ENCODE data around the gene PROK1. TPM values are rescaled to one million over a fixed set of nuclear protein-coding genes. Genes with fewer than 3 reads are reported as not detected.
"Not testable (repeated sequence)": the region's sequence is repeated elsewhere in the genome, so short reads cannot be mapped to it uniquely, and the experiment has no call there.

PROK1 gene
- total RNA-seq, 6 experiments from 2014 or later: not detected

GRCh38 chr1:110409316-110409715 lies 41.6 kb upstream of the PROK1 start:
- Mint-ChIP-seq H3K27ac (peak overlapping the region; percentile 33; the same call in 1 of the 2 replicates), H3K4me3 (no peak overlapping the region)

GRCh38 chr1:110411173-110411735 lies 39.7 kb upstream of the PROK1 start:
- Mint-ChIP-seq H3K4me1 (ENCODE audit: low read depth) (peaks cover 15% of the 10 kb centered on the region), H3K9me3 (no peaks in the 10 kb centered on the region), H3K27me3 (ENCODE audit: insufficient read depth) (peaks cover 2% of the 10 kb centered on the region), H3K27ac (no peak overlapping the region), H3K36me3 (ENCODE audit: low read depth) (peaks cover 7% of the 10 kb centered on the region), H3K4me3 (no peak overlapping the region)
- no peak for DNase-seq
- no peak for TF ChIP-seq CTCF (IDR thresholded peaks at IDR 0.05)

More at GRCh38 chr1:110409316-110409715, 41.6 kb upstream of the PROK1 start:
- Mint-ChIP-seq H3K36me3 (ENCODE audit: low read depth) (peaks cover 7% of the 10 kb centered on the region), H3K27me3 (ENCODE audit: insufficient read depth) (peaks cover 2% of the 10 kb centered on the region), H3K9me3 (no peaks in the 10 kb centered on the region), H3K4me1 (ENCODE audit: low read depth) (peaks cover 19% of the 10 kb centered on the region)
- TF ChIP-seq CTCF (IDR thresholded peaks at IDR 0.05): no peak
- DNase-seq: no peak

DNA sequence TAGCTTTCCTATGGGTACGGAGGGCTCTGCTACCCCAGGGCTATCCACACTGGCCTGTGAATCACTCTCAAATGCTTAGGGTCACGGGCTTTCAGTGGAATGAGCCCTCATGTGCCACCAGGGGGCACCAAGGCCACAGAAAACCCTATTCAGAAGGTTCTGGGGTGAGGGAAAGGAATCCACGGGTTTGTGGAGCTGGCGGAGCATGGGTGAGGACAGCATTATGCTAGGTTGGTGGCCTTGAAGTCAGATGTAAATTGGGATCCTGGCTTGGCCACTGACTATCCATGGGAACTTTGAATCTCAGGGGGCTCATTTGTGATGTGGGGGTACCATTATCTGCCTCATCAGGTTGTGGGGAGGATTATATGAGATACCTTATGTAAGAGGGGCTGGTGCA lies 38.4 kb upstream of the PROK1 start:
- Mint-ChIP-seq H3K36me3 (ENCODE audit: low read depth) (peaks cover 3% of the 10 kb centered on the region), H3K27ac (no peak overlapping the region), H3K4me3 (no peak overlapping the region), H3K27me3 (ENCODE audit: insufficient read depth) (peaks cover 9% of the 10 kb centered on the region; the same call in 1 of the 2 replicates), H3K4me1 (ENCODE audit: low read depth) (peaks cover 13% of the 10 kb centered on the region), H3K9me3 (no peaks in the 10 kb centered on the region)
- peak; percentile 92 for TF ChIP-seq CTCF (IDR thresholded peaks at IDR 0.05)
- peak; percentile 71 for DNase-seq

GRCh38 chr1:110413045-110413444 lies 37.9 kb upstream of the PROK1 start:
- not testable (repeated sequence) for H3K4me1 Mint-ChIP-seq (ENCODE audit: low read depth); H3K4me3 Mint-ChIP-seq; DNase-seq; H3K27ac Mint-ChIP-seq; H3K9me3 Mint-ChIP-seq; H3K36me3 Mint-ChIP-seq (ENCODE audit: low read depth)
- H3K27me3 Mint-ChIP-seq (ENCODE audit: insufficient read depth): peaks cover 14% of the 10 kb centered on the region

DNA sequence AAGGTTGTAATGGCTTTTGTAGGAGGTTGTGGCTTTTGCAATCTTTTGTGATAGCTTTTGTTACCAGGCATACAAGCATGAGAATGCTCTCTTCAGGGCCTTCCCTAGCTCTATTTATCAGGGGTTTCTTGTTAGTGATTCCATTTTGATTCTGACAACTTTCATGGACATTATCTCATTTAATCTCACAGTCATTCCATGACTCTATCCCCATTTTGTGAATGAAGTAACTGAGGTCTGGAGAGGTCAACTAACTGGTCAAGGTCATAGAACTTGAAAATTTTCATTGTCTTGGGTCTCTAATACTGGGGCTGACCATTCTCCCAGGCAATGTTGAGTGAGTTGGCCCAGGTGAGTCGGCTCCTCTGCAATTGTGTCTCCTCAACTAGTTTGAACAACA lies 32.2 kb upstream of the PROK1 start:
- H3K36me3 Mint-ChIP-seq (ENCODE audit: low read depth): no peaks in the 10 kb centered on the region
- H3K4me1 Mint-ChIP-seq (ENCODE audit: low read depth): peaks cover 7% of the 10 kb centered on the region; the same call in 1 of the 2 replicates
- peaks cover 6% of the 10 kb centered on the region; the same call in 1 of the 2 replicates for H3K9me3 Mint-ChIP-seq
- no peak overlapping the region for H3K27ac Mint-ChIP-seq
- DNase-seq: no peak
- peaks cover 28% of the 10 kb centered on the region for H3K27me3 Mint-ChIP-seq (ENCODE audit: insufficient read depth)
- H3K4me3 Mint-ChIP-seq: no peak overlapping the region
- no peak for TF ChIP-seq CTCF (IDR thresholded peaks at IDR 0.05)

DNA sequence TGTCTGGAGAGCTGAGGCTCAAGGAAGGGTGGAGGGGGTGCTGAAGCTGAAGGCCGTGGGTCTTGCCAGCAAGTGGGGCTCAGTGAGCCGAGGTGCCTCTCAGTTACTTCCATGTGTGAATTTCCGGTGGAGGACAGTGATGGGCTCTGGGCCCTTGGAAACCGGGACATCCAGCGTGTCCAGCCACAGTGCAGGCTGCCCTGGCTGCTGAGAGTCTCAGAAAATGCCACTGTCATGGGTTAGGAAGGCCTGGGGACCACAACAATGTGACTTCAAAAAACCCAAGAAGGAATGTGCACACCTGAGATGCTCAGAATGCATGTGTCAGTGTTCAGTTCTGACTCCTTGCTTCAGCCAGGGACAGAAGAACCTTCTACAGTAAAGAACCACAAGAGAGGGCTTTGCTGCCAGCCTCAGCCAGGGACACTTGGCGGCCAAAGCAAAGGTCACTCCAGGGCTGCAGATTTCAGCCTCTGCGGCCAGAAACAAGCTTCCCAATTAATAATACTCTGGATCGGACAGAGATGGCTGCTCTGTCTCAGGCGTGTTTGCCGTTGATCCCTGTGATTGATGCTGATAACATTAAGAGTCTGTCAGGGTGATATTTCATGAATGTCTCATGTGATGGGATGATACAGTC lies 30.8 kb upstream of the PROK1 start:
- H3K27ac Mint-ChIP-seq: no peak overlapping the region
- DNase-seq: no peak
- no peak overlapping the region for H3K4me3 Mint-ChIP-seq
- TF ChIP-seq CTCF (IDR thresholded peaks at IDR 0.05): no peak
- H3K36me3 Mint-ChIP-seq (ENCODE audit: low read depth): no peaks in the 10 kb centered on the region
- H3K27me3 Mint-ChIP-seq (ENCODE audit: insufficient read depth): peaks cover 37% of the 10 kb centered on the region
- H3K4me1 Mint-ChIP-seq (ENCODE audit: low read depth): peaks cover 7% of the 10 kb centered on the region; the same call in 1 of the 2 replicates
- H3K9me3 Mint-ChIP-seq: peaks cover 6% of the 10 kb centered on the region; the same call in 1 of the 2 replicates

Measured in HFFc6 (cell line).